Measurements from ENCODE around the gene BRS3. TPM values are rescaled to one million over a fixed set of nuclear protein-coding genes. Genes with fewer than 3 reads are reported as not detected.

The BRS3 gene
- polyA plus RNA-seq, 1 donor (not counting 4 experiments of a cell fraction or from before 2014, with no cell fraction given), result not detected

DNA sequence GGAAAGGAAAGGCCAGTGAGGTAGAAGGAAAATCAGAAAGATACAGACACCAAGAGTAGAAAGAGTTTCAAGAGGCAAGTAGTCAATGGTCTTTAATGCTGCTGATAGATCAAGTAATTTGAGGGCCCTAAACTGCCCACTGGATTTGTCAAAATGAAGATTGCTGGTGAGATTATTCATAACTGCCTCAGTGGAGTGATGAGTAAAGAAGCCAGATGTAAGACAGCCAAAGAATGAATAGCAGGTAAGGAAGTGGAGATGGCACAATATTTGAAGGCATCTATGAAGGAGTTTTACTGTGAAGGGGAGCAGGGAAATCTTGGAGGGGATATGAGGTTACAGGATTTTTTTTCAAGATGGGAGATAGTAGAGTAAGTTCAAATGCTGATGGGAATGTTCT is 39.8 kb upstream of the BRS3 start:
- dilution Hi-C loops (cut with MboI; ENCODE audit: extremely low pct_ligation_motif_present, low sequenced_read_pairs), result no loop called here
- Histone ChIP-seq H3K79me2 (ENCODE audit: control insufficient read depth, insufficient read depth, low read length) (no peaks in the 10 kb centered on the region), H2AFZ (ENCODE audit: control insufficient read depth, low read length) (no peak overlapping the region), H3K27ac (ENCODE audit: control insufficient read depth, insufficient read depth, low read length) (no peak overlapping the region), H3K4me1 (ENCODE audit: control insufficient read depth, extremely low read depth, insufficient read depth, low read length) (no peaks in the 10 kb centered on the region), H4K20me1 (ENCODE audit: control insufficient read depth, extremely low read depth, insufficient read depth, low read length) (no peaks in the 10 kb centered on the region), H3K9me1 (ENCODE audit: control insufficient read depth, extremely low read depth, insufficient read depth, low read length) (no peaks in the 10 kb centered on the region), H3K36me3 (ENCODE audit: control insufficient read depth in 2 of 2, extremely low read depth in 1 of 2, insufficient read depth in 2 of 2, low read length in 2 of 2) (no peaks in the 10 kb centered on the region), H3K4me3 (ENCODE audit: control insufficient read depth in 2 of 3, extremely low read depth in 1 of 3, insufficient read depth in 2 of 3, low read depth in 1 of 3, low read length in 3 of 3) (no peak overlapping the region), H3K9ac (ENCODE audit: control insufficient read depth, extremely low read depth, insufficient read depth, low read length) (no peak overlapping the region), H3K9me3 (ENCODE audit: control insufficient read depth, low read depth, low read length) (no peaks in the 10 kb centered on the region), H3K4me2 (ENCODE audit: control insufficient read depth, extremely low read depth, insufficient read depth, low read depth, low read length) (no peak overlapping the region), H3K27me3 (ENCODE audit: control insufficient read depth, extremely low read depth, insufficient read depth, low read length) (no peaks in the 10 kb centered on the region)
- DNase-seq (ENCODE audit: low read depth, low spot score) (no peak), FAIRE-seq (no peak)
- TF ChIP-seq CTCF (optimal IDR thresholded peaks at IDR 0.05 in 1 of 3, IDR thresholded peaks at IDR 0.05 in 1 of 3, conservative IDR thresholded peaks at IDR 0.05 in 1 of 3; ENCODE audit: extremely low read depth in 1 of 3, insufficient read depth in 2 of 3, low read length in 3 of 3), result no peak
- TF ChIP-seq EZH2 (IDR thresholded peaks at IDR 0.05; ENCODE audit: low read length), result no peak

DNA sequence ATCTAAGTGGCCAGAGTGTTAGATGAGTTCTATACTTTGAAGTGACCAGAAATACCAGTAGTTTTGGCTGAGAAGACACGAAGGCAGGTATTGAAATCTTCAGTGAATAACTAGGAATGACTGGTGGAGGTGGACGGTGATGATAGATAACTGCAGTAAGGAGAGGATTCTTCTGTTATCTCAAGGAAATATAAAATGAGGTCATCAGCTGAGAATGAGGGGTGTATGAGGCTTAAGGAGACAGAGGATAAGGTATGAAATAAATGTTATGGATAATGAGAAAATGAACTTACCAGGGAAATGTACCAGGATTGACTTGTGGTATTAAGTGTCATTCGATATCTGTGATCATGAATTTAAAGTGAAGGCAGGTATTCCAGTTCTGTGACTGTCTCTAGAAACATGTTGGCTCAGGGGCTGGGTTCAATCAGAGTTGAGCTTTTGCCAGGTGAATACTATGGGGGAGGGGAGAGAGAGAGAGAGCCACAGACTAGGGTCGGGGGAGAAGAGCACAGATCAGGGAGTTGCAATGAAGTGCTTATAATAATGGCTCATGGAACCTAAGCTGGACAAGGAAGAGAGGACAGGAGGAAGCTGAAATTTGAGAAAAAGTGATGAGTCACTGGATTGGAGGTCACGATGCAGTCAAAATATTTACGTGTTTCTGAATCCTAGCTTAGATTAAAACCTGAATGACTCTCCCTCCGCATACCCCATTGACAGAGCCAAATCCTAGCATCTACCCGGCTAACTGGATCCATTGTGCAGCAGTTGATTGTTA is 37.5 kb upstream of the BRS3 start:
- Histone ChIP-seq H3K4me3 (ENCODE audit: control insufficient read depth in 2 of 3, extremely low read depth in 1 of 3, insufficient read depth in 2 of 3, low read depth in 1 of 3, low read length in 3 of 3) (no peak overlapping the region), H3K4me1 (ENCODE audit: control insufficient read depth, extremely low read depth, insufficient read depth, low read length) (no peaks in the 10 kb centered on the region), H3K36me3 (ENCODE audit: control insufficient read depth in 2 of 2, extremely low read depth in 1 of 2, insufficient read depth in 2 of 2, low read length in 2 of 2) (no peaks in the 10 kb centered on the region), H3K27ac (ENCODE audit: control insufficient read depth, insufficient read depth, low read length) (no peak overlapping the region), H3K4me2 (ENCODE audit: control insufficient read depth, extremely low read depth, insufficient read depth, low read depth, low read length) (no peak overlapping the region), H3K9ac (ENCODE audit: control insufficient read depth, extremely low read depth, insufficient read depth, low read length) (no peak overlapping the region), H2AFZ (ENCODE audit: control insufficient read depth, low read length) (no peak overlapping the region), H3K79me2 (ENCODE audit: control insufficient read depth, insufficient read depth, low read length) (no peaks in the 10 kb centered on the region), H3K9me3 (ENCODE audit: control insufficient read depth, low read depth, low read length) (no peaks in the 10 kb centered on the region), H3K9me1 (ENCODE audit: control insufficient read depth, extremely low read depth, insufficient read depth, low read length) (no peaks in the 10 kb centered on the region), H3K27me3 (ENCODE audit: control insufficient read depth, extremely low read depth, insufficient read depth, low read length) (no peaks in the 10 kb centered on the region), H4K20me1 (ENCODE audit: control insufficient read depth, extremely low read depth, insufficient read depth, low read length) (no peaks in the 10 kb centered on the region)
- dilution Hi-C loops (cut with MboI; ENCODE audit: extremely low pct_ligation_motif_present, low sequenced_read_pairs), result no loop called here
- TF ChIP-seq EZH2 (IDR thresholded peaks at IDR 0.05; ENCODE audit: low read length) (no peak), CTCF (optimal IDR thresholded peaks at IDR 0.05 in 1 of 3, IDR thresholded peaks at IDR 0.05 in 1 of 3, conservative IDR thresholded peaks at IDR 0.05 in 1 of 3; ENCODE audit: extremely low read depth in 1 of 3, insufficient read depth in 2 of 3, low read length in 3 of 3) (no peak)
- no peak for DNase-seq (ENCODE audit: low read depth, low spot score)
- no peak for FAIRE-seq
